Measurements from ENCODE around the gene PLCB3. TPM values are rescaled to one million over a fixed set of nuclear protein-coding genes. Genes with fewer than 3 reads are reported as not detected.
A peak's percentile ranks its signal among the peaks of the same experiment; 100 is the strongest.

PLCB3 gene
- total and polyA plus RNA-seq, 2 of the 13 experiments (the other 11 are each of a cell fraction or from before 2014, with no cell fraction given): 7.5 to 13.8 TPM

DNA sequence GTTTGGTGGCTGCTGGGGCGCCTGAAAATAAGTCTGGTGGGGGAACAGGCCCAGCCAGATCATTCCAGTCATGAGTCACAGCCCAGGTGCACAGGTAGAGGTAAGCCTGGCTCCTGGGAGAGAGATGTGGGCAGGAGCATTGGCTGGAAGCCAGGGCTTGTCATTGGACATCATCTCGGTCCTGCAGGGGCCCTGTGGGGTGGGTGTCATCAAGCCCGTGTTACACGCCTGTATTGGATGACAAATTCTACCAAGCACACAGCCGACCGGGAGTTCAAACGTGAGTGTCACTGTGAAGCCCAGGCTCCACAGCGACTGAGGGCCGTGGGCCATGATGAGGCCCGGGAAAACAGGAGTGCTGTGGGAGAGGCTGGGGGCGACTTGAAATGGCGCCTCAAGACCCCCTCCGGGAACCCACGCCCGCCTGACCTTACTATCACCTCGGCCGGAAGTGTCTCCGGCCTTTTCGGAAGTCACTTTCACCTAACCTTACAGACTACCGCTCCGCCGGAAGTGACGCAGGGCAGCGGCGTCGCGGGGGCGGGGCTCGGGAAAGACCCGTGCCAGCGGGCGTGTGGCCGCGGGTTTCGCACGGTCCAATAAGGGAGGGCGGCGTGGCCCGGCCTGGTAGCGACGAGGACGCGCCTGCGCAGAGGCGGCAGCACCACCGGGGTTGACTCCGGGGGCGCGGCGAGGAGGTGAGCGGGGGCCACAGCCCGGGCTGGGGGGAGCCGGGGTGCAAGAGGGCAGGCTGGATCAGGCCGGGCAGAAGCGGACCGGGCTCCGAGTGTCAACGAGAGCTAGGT, 10.7 kb upstream of the PLCB3 start, which contains the start of gene FKBP2 (continued):
- TF ChIP-seq PAXIP1 (CRISPR knock-in tag; conservative IDR thresholded peaks at IDR 0.05) (no peak; the same call in none of the 2 replicates), ZNF431 (CRISPR knock-in tag; IDR thresholded peaks at IDR 0.05; ENCODE audit: borderline replicate concordance, low read depth) (0 out of 2 replicates have a peak, but pooled peaks have one; percentile 22), ZBTB7A (CRISPR knock-in tag; IDR thresholded peaks at IDR 0.05) (peak; percentile 77), ZNF747 (CRISPR knock-in tag; IDR thresholded peaks at IDR 0.05; ENCODE audit: borderline replicate concordance) (peak; percentile 69), MEF2D (CRISPR knock-in tag; IDR thresholded peaks at IDR 0.05) (0 out of 2 replicates have a peak, but pooled peaks have one; percentile 25), ZSCAN21 (CRISPR knock-in tag; IDR thresholded peaks at IDR 0.05; ENCODE audit: borderline replicate concordance) (0 out of 2 replicates have a peak, but pooled peaks have one; percentile 9), HHEX (CRISPR knock-in tag; IDR thresholded peaks at IDR 0.05) (no peak), ZKSCAN5 (CRISPR knock-in tag; IDR thresholded peaks at IDR 0.05) (no peak), KDM6A (CRISPR knock-in tag; IDR thresholded peaks at IDR 0.05; ENCODE audit: low read depth) (no peak; the same call in 1 of the 2 replicates), HNRNPUL1 (IDR thresholded peaks at IDR 0.05; ENCODE audit: low read depth, low read length) (no peak), NR1H2 (CRISPR knock-in tag; IDR thresholded peaks at IDR 0.05; ENCODE audit: borderline replicate concordance, low read depth) (no peak), ZFP90 (CRISPR knock-in tag; IDR thresholded peaks at IDR 0.05; ENCODE audit: borderline replicate concordance) (peak; percentile 93), ZNF570 (CRISPR knock-in tag; IDR thresholded peaks at IDR 0.05; ENCODE audit: borderline replicate concordance) (no peak), GABPA (IDR thresholded peaks at IDR 0.05; ENCODE audit: low read depth, low read length) (no peak), GABPA (CRISPR knock-in tag; IDR thresholded peaks at IDR 0.05; ENCODE audit: low read depth) (peak; percentile 95), HOXD1 (CRISPR knock-in tag; IDR thresholded peaks at IDR 0.05) (no peak; the same call in 1 of the 2 replicates)
- TF ChIP-seq, protein P1, sequence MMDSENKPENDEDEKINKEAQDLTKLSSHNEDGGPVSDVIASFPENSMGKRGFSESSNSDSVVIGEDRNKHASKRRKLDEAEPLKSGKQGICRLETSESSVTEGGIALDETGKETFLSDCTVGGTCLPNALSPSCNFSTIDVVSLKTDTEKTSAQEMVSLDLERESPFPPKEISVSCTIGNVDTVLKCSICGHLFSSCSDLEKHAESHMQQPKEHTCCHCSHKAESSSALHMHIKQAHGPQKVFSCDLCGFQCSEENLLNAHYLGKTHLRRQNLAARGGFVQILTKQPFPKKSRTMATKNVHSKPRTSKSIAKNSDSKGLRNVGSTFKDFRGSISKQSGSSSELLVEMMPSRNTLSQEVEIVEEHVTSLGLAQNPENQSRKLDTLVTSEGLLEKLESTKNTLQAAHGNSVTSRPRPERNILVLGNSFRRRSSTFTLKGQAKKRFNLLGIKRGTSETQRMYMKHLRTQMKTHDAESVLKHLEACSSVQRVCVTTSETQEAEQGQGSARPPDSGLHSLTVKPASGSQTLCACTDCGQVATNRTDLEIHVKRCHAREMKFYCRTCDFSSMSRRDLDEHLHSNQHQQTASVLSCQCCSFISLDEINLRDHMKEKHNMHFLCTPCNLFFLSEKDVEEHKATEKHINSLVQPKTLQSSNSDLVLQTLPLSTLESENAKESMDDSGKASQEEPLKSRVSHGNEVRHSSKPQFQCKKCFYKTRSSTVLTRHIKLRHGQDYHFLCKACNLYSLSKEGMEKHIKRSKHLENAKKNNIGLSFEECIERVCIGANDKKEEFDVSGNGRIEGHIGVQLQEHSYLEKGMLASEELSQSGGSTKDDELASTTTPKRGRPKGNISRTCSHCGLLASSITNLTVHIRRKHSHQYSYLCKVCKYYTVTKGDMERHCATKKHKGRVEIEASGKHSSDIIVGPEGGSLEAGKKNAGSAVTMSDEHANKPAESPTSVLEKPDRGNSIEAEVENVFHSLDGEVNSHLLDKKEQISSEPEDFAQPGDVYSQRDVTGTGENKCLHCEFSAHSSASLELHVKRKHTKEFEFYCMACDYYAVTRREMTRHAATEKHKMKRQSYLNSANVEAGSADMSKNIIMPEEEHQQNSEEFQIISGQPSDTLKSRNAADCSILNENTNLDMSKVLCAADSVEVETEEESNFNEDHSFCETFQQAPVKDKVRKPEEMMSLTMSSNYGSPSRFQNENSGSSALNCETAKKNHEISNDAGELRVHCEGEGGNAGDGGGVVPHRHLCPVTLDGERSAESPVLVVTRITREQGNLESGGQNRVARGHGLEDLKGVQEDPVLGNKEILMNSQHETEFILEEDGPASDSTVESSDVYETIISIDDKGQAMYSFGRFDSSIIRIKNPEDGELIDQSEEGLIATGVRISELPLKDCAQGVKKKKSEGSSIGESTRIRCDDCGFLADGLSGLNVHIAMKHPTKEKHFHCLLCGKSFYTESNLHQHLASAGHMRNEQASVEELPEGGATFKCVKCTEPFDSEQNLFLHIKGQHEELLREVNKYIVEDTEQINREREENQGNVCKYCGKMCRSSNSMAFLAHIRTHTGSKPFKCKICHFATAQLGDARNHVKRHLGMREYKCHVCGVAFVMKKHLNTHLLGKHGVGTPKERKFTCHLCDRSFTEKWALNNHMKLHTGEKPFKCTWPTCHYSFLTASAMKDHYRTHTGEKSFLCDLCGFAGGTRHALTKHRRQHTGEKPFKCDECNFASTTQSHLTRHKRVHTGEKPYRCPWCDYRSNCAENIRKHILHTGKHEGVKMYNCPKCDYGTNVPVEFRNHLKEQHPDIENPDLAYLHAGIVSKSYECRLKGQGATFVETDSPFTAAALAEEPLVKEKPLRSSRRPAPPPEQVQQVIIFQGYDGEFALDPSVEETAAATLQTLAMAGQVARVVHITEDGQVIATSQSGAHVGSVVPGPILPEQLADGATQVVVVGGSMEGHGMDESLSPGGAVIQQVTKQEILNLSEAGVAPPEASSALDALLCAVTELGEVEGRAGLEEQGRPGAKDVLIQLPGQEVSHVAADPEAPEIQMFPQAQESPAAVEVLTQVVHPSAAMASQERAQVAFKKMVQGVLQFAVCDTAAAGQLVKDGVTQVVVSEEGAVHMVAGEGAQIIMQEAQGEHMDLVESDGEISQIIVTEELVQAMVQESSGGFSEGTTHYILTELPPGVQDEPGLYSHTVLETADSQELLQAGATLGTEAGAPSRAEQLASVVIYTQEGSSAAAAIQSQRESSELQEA (CRISPR knock-in tag; IDR thresholded peaks at IDR 0.05; ENCODE audit: not compliant biosample characterization): peak; percentile 66
